ENCODE measurements around the gene POLR2L.

Gene POLR2L

DNA sequence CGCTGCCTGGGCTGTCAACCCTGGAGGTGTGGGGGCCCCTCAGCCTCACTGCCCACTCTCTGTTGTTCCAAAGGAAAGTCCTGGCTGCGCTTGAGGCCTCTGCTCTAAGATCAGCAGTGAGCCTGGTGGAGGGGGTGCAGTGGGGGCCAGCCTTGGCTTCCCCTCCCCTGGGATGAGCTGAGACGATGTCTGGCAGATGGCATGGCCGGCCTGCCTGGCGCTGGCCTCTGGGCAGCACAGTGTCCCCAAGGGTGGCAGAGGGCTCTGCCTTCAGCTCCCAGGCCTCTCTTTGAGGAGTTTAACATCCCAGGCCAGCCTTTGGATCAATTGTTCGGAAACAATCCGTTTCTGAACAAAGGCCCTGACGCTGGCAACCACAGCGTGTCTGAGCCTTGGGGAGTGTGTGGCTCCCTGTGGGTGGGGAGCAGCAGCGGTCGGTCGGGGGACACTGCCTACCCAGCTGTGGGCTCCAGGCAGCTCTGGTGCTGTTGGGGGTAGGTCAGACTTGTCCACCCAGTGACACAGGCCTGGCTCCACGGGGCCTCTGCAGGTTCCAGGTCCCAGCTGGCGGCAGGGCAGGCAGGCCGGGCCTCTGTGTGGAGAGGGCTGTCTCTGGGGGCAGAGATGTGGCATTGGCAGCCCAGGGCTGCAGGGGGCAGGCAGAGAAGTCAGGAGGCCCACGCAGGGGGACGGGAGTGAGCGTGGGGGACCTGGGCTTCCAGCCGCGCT, 12.4 kb upstream of the POLR2L start:
- H3K4me2 ChIP-seq (ENCODE audit: low read length): no peak overlapping the region
- H3K4me1 ChIP-seq: no peaks in the 10 kb centered on the region
- no peaks in the 10 kb centered on the region for H3K36me3 ChIP-seq (ENCODE audit: control insufficient read depth, insufficient read depth, low read length)
- no peaks in the 10 kb centered on the region for H3K27me3 ChIP-seq (ENCODE audit: control insufficient read depth, insufficient read depth, low read length)
- H3K79me2 ChIP-seq: no peaks in the 10 kb centered on the region
- no peak overlapping the region for H3K27ac ChIP-seq
- no peak overlapping the region for H2AFZ ChIP-seq
- no peak overlapping the region for H3K4me3 ChIP-seq (ENCODE audit: low read depth, low read length)
- no peaks in the 10 kb centered on the region for H3K9me3 ChIP-seq (ENCODE audit: control insufficient read depth, low read length)
- TF ChIP-seq, protein P1, sequence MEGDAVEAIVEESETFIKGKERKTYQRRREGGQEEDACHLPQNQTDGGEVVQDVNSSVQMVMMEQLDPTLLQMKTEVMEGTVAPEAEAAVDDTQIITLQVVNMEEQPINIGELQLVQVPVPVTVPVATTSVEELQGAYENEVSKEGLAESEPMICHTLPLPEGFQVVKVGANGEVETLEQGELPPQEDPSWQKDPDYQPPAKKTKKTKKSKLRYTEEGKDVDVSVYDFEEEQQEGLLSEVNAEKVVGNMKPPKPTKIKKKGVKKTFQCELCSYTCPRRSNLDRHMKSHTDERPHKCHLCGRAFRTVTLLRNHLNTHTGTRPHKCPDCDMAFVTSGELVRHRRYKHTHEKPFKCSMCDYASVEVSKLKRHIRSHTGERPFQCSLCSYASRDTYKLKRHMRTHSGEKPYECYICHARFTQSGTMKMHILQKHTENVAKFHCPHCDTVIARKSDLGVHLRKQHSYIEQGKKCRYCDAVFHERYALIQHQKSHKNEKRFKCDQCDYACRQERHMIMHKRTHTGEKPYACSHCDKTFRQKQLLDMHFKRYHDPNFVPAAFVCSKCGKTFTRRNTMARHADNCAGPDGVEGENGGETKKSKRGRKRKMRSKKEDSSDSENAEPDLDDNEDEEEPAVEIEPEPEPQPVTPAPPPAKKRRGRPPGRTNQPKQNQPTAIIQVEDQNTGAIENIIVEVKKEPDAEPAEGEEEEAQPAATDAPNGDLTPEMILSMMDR (IDR thresholded peaks at IDR 0.05): no peak
- no peak overlapping the region for H3K9ac ChIP-seq

GRCh38 chr11:853682-854448, 11.5 kb upstream of the POLR2L start:
- Histone ChIP-seq H3K9ac (no peak overlapping the region), H2AFZ (no peak overlapping the region), H3K79me2 (no peaks in the 10 kb centered on the region), H3K27ac (no peak overlapping the region), H3K4me1 (no peaks in the 10 kb centered on the region), H3K9me3 (ENCODE audit: control insufficient read depth, low read length) (no peaks in the 10 kb centered on the region), H3K4me2 (ENCODE audit: low read length) (no peak overlapping the region), H3K36me3 (ENCODE audit: control insufficient read depth, insufficient read depth, low read length) (no peaks in the 10 kb centered on the region), H3K4me3 (ENCODE audit: low read depth, low read length) (no peak overlapping the region), H3K27me3 (ENCODE audit: control insufficient read depth, insufficient read depth, low read length) (no peaks in the 10 kb centered on the region)
- TF ChIP-seq, protein P1 (IDR thresholded peaks at IDR 0.05): no peak

DNA sequence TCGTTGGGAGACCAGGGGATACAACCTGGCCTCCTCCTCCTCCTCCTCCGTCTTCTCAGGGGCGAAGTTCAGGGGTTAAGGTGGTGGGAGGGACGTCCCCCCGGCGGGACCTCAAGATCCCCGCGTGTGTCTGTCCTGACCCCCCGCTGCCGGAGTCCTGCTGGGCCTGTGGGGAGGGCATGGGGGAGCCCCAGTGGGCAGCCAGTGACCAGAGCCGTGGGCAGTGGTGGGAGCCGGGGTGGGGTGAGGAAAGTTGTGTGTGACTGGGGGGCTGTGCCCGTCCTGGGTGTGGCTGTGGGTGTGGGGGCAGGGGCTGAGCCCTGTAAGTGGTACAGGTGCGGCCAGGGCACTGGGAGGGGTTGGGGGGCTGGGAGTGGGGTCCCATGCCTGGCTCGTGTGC, 10.4 kb upstream of the POLR2L start:
- Histone ChIP-seq H3K4me1 (no peaks in the 10 kb centered on the region), H2AFZ (no peak overlapping the region), H3K4me2 (ENCODE audit: low read length) (no peak overlapping the region), H3K27ac (no peak overlapping the region), H3K27me3 (ENCODE audit: control insufficient read depth, insufficient read depth, low read length) (no peaks in the 10 kb centered on the region), H3K4me3 (ENCODE audit: low read depth, low read length) (no peak overlapping the region), H3K79me2 (no peaks in the 10 kb centered on the region), H3K36me3 (ENCODE audit: control insufficient read depth, insufficient read depth, low read length) (no peaks in the 10 kb centered on the region), H3K9ac (no peak overlapping the region), H3K9me3 (ENCODE audit: control insufficient read depth, low read length) (no peaks in the 10 kb centered on the region)
- TF ChIP-seq, protein P1 (IDR thresholded peaks at IDR 0.05): no peak

DNA sequence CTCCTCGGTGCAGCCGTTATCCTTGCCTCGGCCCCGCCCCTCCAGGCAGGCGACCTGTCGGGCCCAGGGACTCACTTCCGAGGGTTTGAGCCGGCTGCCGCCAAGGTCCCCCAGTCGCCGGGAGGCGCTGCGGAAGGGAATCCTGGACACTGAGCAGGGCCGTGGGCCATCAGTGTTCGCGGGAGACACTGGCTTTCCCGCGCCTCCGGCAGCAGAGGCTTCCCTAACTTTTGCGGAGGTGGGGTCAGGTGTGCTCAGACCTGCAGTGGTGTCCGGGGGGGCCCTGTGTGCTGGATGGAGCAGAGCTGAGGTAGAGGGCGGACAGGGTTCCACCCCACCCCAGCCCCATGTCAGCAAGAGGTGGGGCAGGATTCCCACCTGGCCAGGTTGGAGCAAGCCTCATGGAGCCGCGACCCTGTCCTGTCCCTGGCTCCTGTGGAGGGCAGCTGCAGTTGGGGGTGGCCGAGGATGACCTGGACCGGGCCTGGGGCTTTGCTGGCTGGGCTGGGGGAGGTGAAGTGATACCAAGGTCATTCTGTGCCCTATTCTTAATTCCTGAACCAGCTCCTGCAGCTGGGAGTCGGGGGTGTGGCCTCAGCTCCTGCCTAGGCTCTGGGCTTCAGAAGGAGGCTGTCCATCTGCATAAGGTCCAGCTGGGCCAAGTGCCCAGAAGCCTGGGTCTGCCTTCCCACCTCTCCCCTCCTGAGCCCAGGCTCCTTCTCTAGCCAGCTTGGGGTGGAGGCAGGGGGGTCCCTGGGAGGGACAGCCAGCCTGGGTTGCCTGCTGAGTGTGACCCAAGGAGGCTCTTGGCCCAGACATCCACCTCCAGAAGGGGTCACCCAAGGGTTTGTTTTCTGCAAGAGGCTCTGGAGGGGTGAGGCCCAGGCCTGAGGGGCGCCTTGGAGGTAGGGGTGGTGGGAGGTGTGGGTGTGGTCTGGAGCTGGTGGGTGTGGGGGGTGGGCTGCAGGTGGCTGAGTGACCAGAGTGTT, 8.7 kb upstream of the POLR2L start:
- Histone ChIP-seq H3K9ac (no peak overlapping the region), H3K36me3 (ENCODE audit: control insufficient read depth, insufficient read depth, low read length) (no peaks in the 10 kb centered on the region), H2AFZ (no peak overlapping the region), H3K27ac (no peak overlapping the region), H3K4me2 (ENCODE audit: low read length) (no peak overlapping the region), H3K27me3 (ENCODE audit: control insufficient read depth, insufficient read depth, low read length) (no peaks in the 10 kb centered on the region), H3K4me1 (no peaks in the 10 kb centered on the region), H3K4me3 (ENCODE audit: low read depth, low read length) (no peak overlapping the region), H3K9me3 (ENCODE audit: control insufficient read depth, low read length) (no peaks in the 10 kb centered on the region), H3K79me2 (no peaks in the 10 kb centered on the region)
- TF ChIP-seq, protein P1 (IDR thresholded peaks at IDR 0.05): no peak

Measured in parathyroid adenoma (tissue), 2 donors.